Motor neuron (in vitro differentiated cells): ENCODE measurements around the gene VGLL2. TPM values are rescaled to one million over a fixed set of nuclear protein-coding genes. Genes with fewer than 3 reads are reported as not detected.

ENCODE experiments used
- ATAC-seq, 8 experiments: fragments of 200-7000 bp; cut with Tn5 transposase; replicated peaks in 6 of 8; 2 replicates each; pipeline ENCODE4 v1.8.0; 2021; ENCODE audit warnings: mild to moderate bottlenecking in 8 of 8, moderate library complexity in 8 of 8
- H3K27ac ChIP-seq, 2 donors: fragments of 250-450 bp; sonication (Bioruptor Pico); 2 replicates each; pipeline ENCODE4 v1.9.0; 2021; ENCODE audit warnings: antibody characterized with exemption in 2 of 2, mild to moderate bottlenecking in 2 of 2, moderate library complexity in 1 of 2
- H3K4me1 ChIP-seq, 2 donors: fragments of 250-450 bp; sonication (Bioruptor Pico); replicated peaks in 1 of 2; 2 replicates each; pipeline ENCODE4 v1.6.1; 2021; ENCODE audit warnings: antibody characterized with exemption in 2 of 2, mild to moderate bottlenecking in 2 of 2, moderate library complexity in 1 of 2
- H3K4me3 ChIP-seq, 5 donors: fragments of 250-450 bp; sonication (Bioruptor Pico); 2 replicates each; pipeline ENCODE4 v1.9.0; 2021; ENCODE audit warnings: antibody characterized with exemption in 5 of 5, mild to moderate bottlenecking in 5 of 5, moderate library complexity in 4 of 5
- WGBS, 10 experiments: fragments of 450-650 bp; shearing (Covaris generic); methylation state at CpG; one replicate each; pipeline ENCODE4 v1.0.0; 2022; 5-methylcytosine and 5-hydroxymethylcytosine counted together
- in situ Hi-C, 9 experiments: fragments of 400-800 bp; cut with MboI; loops; one replicate each; pipeline ENCODE4 v1.15.0; 2021; ENCODE audit warnings: low sequenced_read_pairs in 9 of 9, low pct_unique_long_range_greater_than_20kb in 2 of 9; ENCODE audit not compliant: unreplicated experiment in 9 of 9
- total RNA-seq, 8 experiments: library from RNA; unstranded; fragments of 300-600 nt; gene quantifications; 2 replicates each; pipeline versions ENCODE4 v1.2.3 to v1.2.4, GENCODE V29; 2022

The VGLL2 gene
- total RNA-seq, 8 experiments from 2014 or later: 0.14 to 0.47 (median 0.31) TPM; not detected in 5

DNA sequence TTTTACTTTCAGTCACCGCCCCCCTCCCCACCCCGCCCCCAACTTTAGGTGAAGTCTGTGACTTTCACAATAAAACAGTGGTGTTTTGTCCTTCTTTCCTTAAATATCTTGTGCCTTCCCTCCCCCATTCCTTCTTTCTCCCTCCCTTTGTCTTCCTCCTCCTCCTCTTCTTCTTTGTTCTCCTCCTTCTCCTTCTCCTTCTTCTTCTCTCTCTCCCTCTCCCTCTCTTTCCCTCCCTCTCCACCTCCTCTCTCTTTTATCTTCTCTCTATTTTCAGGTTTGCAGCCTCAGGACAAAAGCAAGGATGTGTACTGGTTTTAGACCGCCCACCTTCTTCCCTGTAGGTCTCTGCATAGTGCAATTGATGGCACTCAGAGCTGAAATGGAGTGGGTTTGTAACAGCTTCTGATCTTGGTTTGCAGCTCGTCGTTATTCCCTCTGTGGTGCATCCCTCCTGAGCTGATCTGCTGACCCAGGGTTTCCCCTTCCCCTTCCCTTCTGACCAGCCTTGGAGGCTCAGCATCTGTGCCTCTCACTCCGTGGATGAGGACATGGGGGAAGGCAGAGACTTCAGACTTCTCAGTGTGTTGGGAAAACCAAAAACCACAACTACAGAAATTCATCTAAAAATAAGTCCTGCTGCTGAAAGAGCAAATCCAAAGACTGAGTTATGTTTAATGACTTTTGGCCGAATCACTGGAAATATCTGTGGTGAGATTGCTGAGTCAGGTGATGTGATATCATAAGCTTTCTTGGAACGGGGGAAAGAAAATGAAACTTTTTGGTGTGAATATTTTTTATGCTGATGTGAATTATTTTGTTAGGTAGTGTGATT is 6.9 kb downstream of the VGLL2 start:
- H3K4me3 ChIP-seq: no peak overlapping the region

DNA sequence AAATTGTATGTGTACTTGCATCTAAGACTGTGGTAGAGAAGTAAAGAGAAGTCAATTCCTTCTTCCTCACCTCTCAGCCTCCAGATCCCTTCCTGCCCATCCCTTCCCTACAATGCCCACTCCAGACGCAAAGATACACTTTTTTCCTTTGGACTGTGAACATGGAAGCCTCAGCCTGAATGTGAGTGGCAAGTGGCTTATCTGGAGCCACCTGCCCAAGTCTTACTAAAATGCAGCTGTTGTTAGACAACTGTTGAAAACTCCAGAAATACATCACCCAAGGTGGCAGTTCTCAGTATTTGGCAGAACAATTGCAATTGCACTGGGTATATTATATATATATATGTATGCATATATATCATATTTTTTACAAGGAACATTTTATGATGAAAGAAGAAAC is 7.5 kb downstream of the VGLL2 start:
- 0 to 67% (median 33%) methylated on average over 1 of the region's 1 CpG; no CpG with 5 or more reads in 5 of the 10 experiments for WGBS, 10 experiments
- Histone ChIP-seq H3K27ac (no peak overlapping the region), H3K4me3 (no peak overlapping the region), H3K4me1 (peaks cover 0 to 11% of the 10 kb centered on the region in 2 donors)
- in situ Hi-C loops: no loop called here
- ATAC-seq: no peak

More for the DNA sequence above, 6.9 kb downstream of the VGLL2 start:
- no peak for ATAC-seq
- WGBS, 10 experiments: 0 to 100% (median 26%) methylated on average over 1 to 6 of the region's 8 CpGs
- H3K4me1 ChIP-seq: peaks cover 0 to 11% of the 10 kb centered on the region in 2 donors
- no peak overlapping the region for H3K27ac ChIP-seq
- in situ Hi-C loops: no loop called here

DNA sequence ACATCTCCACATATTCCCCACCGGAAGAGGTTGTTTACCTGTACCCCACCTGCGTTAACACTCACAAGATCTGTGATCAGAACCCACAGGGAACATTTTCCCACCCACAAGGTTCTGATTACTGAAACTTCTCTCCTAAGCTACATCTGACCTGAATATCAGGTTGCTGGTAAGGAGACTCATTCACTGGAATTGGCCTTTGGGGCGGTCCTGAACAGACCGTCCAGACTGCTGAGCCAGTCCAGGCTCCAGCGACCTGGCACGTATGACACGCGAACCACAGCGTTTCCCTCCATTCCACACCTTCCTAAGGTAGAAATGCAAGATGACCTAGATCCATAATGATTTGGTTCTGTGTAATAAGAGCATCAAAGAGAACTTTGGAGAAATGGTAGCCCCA is 9.8 kb downstream of the VGLL2 start:
- no peak overlapping the region for H3K4me3 ChIP-seq
- H3K4me1 ChIP-seq: peaks cover 0 to 4% of the 10 kb centered on the region in 2 donors
- no peak for ATAC-seq
- in situ Hi-C loops: no loop called here
- no peak overlapping the region for H3K27ac ChIP-seq
- WGBS, 10 experiments: 14 to 100% (median 85%) methylated on average over 1 to 7 of the region's 9 CpGs; no CpG with 5 or more reads in 3 of the 10 experiments

DNA sequence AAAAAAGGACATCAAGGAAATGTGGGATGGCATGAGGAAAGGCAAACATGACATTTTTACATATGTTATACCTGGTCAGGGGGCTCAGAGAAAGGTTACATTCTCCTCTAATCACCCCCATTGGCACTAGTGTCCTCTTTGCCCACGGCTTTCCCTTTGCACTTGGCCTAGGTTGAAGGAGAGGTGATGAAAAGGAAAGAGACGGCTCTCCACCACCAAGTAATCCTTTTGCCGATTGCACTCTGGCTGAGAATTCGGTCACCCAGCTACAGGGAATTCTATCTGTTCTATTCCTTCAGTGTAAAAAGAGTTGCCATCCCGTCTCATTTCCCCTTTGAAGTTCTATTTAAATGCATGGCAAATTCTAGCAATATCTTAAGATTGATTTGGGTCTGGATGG is 10.4 kb downstream of the VGLL2 start:
- H3K27ac ChIP-seq: no peak overlapping the region
- peaks cover 0 to 2% of the 10 kb centered on the region in 2 donors for H3K4me1 ChIP-seq
- in situ Hi-C loops: no loop called here
- ATAC-seq: no peak
- WGBS, 10 experiments: 9 to 91% (median 59%) methylated on average over 3 to 5 of the region's 5 CpGs; no CpG with 5 or more reads in 2 of the 10 experiments
- H3K4me3 ChIP-seq: no peak overlapping the region

- no peak for ATAC-seq
- in situ Hi-C loops: no loop called here
- 60 to 100% (median 87%) methylated on average over 1 to 10 of the region's 10 CpGs for WGBS, 10 experiments
These were observed 11.5 kb downstream of the VGLL2 start for GRCh38 chr6:117276778-117277316.

GRCh38 chr6:117280922-117281321 is 15.6 kb downstream of the VGLL2 start:
- no peaks in the 10 kb centered on the region for H3K4me1 ChIP-seq
- WGBS, 10 experiments: 27 to 100% (median 45%) methylated on average over 1 to 3 of the region's 3 CpGs; no CpG with 5 or more reads in 3 of the 10 experiments
- in situ Hi-C loops: no loop called here
- peak in 1 of 8 experiments; percentile 14 for ATAC-seq
- H3K4me3 ChIP-seq: no peak overlapping the region
- no peak overlapping the region for H3K27ac ChIP-seq

More at GRCh38 chr6:117276778-117277316, 11.5 kb downstream of the VGLL2 start:
- no peaks in the 10 kb centered on the region for H3K4me1 ChIP-seq
- H3K4me3 ChIP-seq: no peak overlapping the region
- H3K27ac ChIP-seq: no peak overlapping the region

DNA sequence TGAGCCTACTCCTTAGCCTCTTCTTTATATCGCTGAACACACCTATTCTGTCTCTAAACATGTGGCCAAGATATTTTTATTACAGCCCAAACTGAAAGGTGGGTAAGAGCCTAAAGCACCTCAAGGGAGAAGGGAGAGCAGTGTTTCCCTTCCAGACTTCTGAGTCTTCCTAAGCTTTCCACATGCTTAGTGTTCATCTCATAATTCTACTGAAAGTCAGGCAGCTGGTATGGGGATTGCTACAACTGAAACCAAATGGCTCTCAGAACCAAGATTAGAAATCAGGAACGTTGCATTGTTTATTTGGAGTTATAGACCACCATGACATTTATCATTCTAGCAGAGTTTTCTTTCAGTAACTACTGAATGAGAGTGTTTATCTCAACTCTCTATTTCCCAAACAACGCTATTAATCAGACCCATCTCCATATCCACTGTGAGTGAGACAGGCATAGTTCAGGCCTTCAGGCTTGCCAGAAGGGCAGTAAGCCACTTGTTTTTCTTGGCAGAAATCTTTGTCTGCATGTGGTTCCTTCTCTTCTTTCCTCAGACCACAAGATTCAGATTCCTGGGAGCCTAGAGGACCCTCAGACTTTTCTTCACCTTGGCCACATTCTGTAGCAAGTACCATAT is 22.8 kb downstream of the VGLL2 start:
- H3K4me3 ChIP-seq: no peak overlapping the region
- H3K27ac ChIP-seq: no peak overlapping the region
- no peak for ATAC-seq
- H3K4me1 ChIP-seq: no peaks in the 10 kb centered on the region
- 7 to 100% (median 88%) methylated on average over 1 to 3 of the region's 3 CpGs for WGBS, 10 experiments
- in situ Hi-C loops: no loop called here

- peak in 1 of 8 experiments; percentile 53 for ATAC-seq
- no peak overlapping the region for H3K4me3 ChIP-seq
- in situ Hi-C loops: no loop called here
- no peaks in the 10 kb centered on the region for H3K4me1 ChIP-seq
- WGBS, 10 experiments: 10 to 100% (median 87%) methylated on average over 1 to 3 of the region's 3 CpGs
- no peak overlapping the region for H3K27ac ChIP-seq
These were observed 25.0 kb downstream of the VGLL2 start for GRCh38 chr6:117290173-117290846.

DNA sequence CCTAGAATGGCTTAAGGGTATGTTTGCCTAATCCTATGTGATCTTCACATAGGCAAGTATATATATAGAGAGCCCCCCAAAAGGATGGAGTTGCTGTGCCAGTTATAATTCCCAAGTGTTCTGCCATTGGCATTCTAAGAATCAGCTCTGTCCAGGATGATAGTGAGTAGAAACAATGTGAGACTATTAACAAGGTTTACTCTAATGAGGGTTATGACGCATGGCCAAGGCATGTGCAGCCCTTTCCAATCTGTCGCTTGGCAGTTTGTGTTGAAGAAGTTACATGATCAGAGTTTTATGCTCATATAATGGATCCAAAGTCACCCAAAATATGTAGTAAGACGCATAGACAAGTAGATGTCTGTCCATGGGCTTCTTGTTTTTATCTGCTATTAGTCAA is 33.6 kb downstream of the VGLL2 start:
- 0 to 100% (median 87%) methylated on average over 1 to 3 of the region's 3 CpGs; no CpG with 5 or more reads in 2 of the 10 experiments for WGBS, 10 experiments
- no peak overlapping the region for H3K4me3 ChIP-seq
- in situ Hi-C loops: no loop called here
- H3K27ac ChIP-seq: no peak overlapping the region
- no peak for ATAC-seq
- no peaks in the 10 kb centered on the region for H3K4me1 ChIP-seq

- in situ Hi-C loops: no loop called here
- no peak for ATAC-seq
- no peaks in the 10 kb centered on the region for H3K4me1 ChIP-seq
- H3K4me3 ChIP-seq: no peak overlapping the region
- 0 to 100% (median 42%) methylated on average over 1 to 3 of the region's 3 CpGs for WGBS, 10 experiments
- H3K27ac ChIP-seq: no peak overlapping the region
These were observed 38.0 kb downstream of the VGLL2 start for GRCh38 chr6:117303323-117303722.

- Histone ChIP-seq H3K27ac (no peak overlapping the region), H3K4me1 (no peaks in the 10 kb centered on the region), H3K4me3 (no peak overlapping the region)
- ATAC-seq: no peak
- in situ Hi-C loops: no loop called here
- WGBS, 10 experiments: 40 to 100% (median 63%) methylated on average over 1 to 2 of the region's 2 CpGs; no CpG with 5 or more reads in 5 of the 10 experiments
These were observed 39.1 kb downstream of the VGLL2 start for GRCh38 chr6:117304446-117304845.

DNA sequence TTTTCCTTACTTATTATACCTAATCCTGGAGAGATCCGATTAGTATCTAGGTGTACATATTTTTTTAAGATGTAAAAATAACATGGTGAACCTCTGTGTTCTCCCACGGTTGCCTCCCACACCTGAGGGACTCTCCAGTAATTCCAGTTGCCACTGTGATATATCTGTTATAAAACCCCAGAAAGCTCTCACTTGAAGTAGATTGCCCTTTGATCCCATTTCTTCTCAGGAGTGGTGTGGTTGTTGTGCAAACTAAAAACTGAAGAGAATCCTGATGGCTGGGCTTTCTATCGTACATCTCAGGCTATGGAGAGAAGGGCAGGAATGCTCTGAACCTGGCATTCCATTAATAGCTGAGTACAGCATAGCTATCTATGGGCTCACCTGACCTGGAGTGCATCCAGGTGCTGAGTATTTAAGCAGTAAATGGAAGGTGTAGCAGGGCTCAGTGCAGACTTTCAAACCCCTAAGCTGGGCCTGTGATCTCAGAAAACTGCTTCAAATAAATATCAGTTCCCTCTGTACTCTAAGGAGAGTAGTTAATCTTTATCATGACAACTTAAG is 41.0 kb downstream of the VGLL2 start:
- in situ Hi-C loops: no loop called here
- Histone ChIP-seq H3K4me3 (no peak overlapping the region), H3K27ac (no peak overlapping the region), H3K4me1 (no peaks in the 10 kb centered on the region)
- WGBS, 10 experiments: 0 to 92% (median 79%) methylated on average over 1 to 3 of the region's 3 CpGs; no CpG with 5 or more reads in 1 of the 10 experiments
- ATAC-seq: no peak
